Measurements from ENCODE around the gene CYSTM1.

DNA sequence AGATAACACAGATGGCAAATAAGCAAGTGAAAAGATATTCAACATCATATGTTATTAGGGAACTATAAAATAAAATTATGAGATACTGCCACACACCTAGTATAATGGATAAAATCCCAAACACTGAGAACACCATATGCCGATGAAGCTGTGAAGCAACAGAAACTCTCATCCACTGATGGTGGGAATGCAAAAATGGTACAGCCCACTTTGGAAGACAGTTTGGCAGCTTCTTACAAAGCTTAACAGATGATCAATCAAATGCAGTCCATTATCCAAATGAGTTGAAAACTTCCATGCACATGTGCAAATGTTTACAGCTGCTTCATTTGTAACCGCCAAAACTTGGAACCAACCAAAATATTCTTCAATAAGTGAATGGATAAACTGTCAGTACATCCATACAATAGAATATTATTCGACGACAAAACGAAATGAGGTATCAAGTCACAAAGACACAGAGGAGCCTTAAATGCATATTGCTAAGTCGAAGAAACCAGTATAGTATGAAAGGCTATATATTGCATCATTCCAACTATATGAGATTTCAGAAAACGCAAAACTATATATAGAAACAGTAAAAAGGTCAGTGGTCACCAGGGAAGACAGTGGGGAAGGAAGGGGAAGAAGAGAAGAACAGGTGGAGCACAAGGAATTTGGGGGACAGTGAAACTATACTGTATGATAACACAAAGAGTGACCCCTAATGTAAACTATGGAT lies 113.0 kb downstream of the CYSTM1 start:
- TF ChIP-seq CTCF (IDR thresholded peaks at IDR 0.05; ENCODE audit: low read depth, low read length) = no peak
- no peak for TF ChIP-seq POLR2A (IDR thresholded peaks at IDR 0.05; ENCODE audit: extremely low read depth, insufficient read length)

Data from NB4 (cell line).